IMR-90 (cell line): ENCODE results near the gene TENM4. TPM values are rescaled to one million over a fixed set of nuclear protein-coding genes. Genes with fewer than 3 reads are reported as not detected.
"Not testable (repeated sequence)": the region's sequence is repeated elsewhere in the genome, so short reads cannot be mapped to it uniquely, and the experiment has no call there.

Source experiments
- ATAC-seq: fragments of 200-7000 bp; cut with Tn5 transposase; 2 replicates; pipeline ENCODE4 v1.9.1; 2020; ENCODE audit warnings: low read depth, mild to moderate bottlenecking, moderate library complexity
- BruUV-seq: library from RNA; stranded (reverse); fragments of 400-500 nt; replicated peaks from 2 replicates; lab custom pipeline; 2021; lab: Mats Ljungman, UMichigan
- CTCF ChIA-PET: fragments of 300-600 bp; formaldehyde crosslinking; extraction: SDS; loops from one replicate; lab custom pipeline; 2021; ENCODE audit warnings: antibody characterized with exemption; lab: Yijun Ruan, JAX
- POLR2A ChIA-PET: fragments of 300-600 bp; sonication (Branson Sonifier 250); formaldehyde crosslinking; loops from one replicate; lab custom pipeline; 2022; ENCODE audit warnings: antibody characterized with exemption; ENCODE audit not compliant: unreplicated experiment; lab: Charles Lee
- DNase-seq: peaks from one replicate; pipeline ENCODE4 v3.0.0; 2013
- H2AFZ ChIP-seq: replicated peaks from 2 replicates; pipeline ENCODE3; 2013; ENCODE audit warnings: low read length, mild to moderate bottlenecking; ENCODE audit not compliant: poor library complexity
- H2AK5ac ChIP-seq: 2 replicates; pipeline ENCODE4 v1.6.1; 2013; ENCODE audit warnings: low read depth, low read length, inconsistent platforms
- H2AK9ac ChIP-seq: replicated peaks from 2 replicates; pipeline ENCODE3; 2013; ENCODE audit warnings: mild to moderate bottlenecking, low read depth, low read length, moderate library complexity; ENCODE audit not compliant: poor library complexity
- H2BK120ac ChIP-seq: 2 replicates; pipeline ENCODE4 v1.6.1; 2013; ENCODE audit warnings: low read depth, low read length, inconsistent platforms
- H2BK15ac ChIP-seq: 3 replicates; pipeline ENCODE4 v1.6.1; 2013; ENCODE audit warnings: low read depth, low read length, inconsistent platforms
- H2BK20ac ChIP-seq: 2 replicates; pipeline ENCODE4 v1.6.1; 2013; ENCODE audit warnings: low read depth, mild to moderate bottlenecking, inconsistent platforms, low read length, moderate library complexity
- H2BK5ac ChIP-seq: 2 replicates; pipeline ENCODE4 v1.6.1; 2013; ENCODE audit warnings: mild to moderate bottlenecking, low read depth, low read length, inconsistent platforms; ENCODE audit not compliant: poor library complexity, severe bottlenecking
- H3K14ac ChIP-seq: replicated peaks from 2 replicates; pipeline ENCODE4 v1.6.1; 2013; ENCODE audit warnings: low read depth, low read length, inconsistent platforms
- H3K18ac ChIP-seq: 2 replicates; pipeline ENCODE4 v1.6.1; 2013; ENCODE audit warnings: low read depth, low read length, control low read depth
- H3K23ac ChIP-seq: 2 replicates; pipeline ENCODE4 v1.6.1; 2013; ENCODE audit warnings: low read depth, low read length, inconsistent platforms
- H3K27ac ChIP-seq: 2 replicates; pipeline ENCODE4 v1.5.1; 2013; ENCODE audit warnings: mild to moderate bottlenecking, control low read depth, low read length; ENCODE audit not compliant: insufficient read depth
- H3K27me3 ChIP-seq: 2 replicates; pipeline ENCODE4 v1.6.1; 2013; ENCODE audit warnings: low read length; ENCODE audit not compliant: control insufficient read depth, insufficient read depth
- H3K36me3 ChIP-seq: 2 replicates; pipeline ENCODE4 v1.6.1; 2013; ENCODE audit warnings: low read length, mixed read lengths; ENCODE audit not compliant: control insufficient read depth, insufficient read depth
- H3K4ac ChIP-seq: 2 replicates; pipeline ENCODE4 v1.6.1; 2013; ENCODE audit warnings: low read depth, low read length, inconsistent platforms
- H3K4me1 ChIP-seq: 2 replicates; pipeline ENCODE4 v1.6.1; 2013; ENCODE audit warnings: low read length, mixed read lengths; ENCODE audit not compliant: control insufficient read depth, insufficient read depth
- H3K4me2 ChIP-seq: 2 replicates; pipeline ENCODE4 v1.6.1; 2013; ENCODE audit warnings: low read depth, mild to moderate bottlenecking, control low read depth, low read length, moderate library complexity
- H3K4me3 ChIP-seq: 2 replicates; pipeline ENCODE4 v1.5.1; 2013; ENCODE audit warnings: low read depth, mild to moderate bottlenecking, control low read depth, low read length, moderate library complexity; ENCODE audit not compliant: insufficient read depth
- H3K56ac ChIP-seq: 2 replicates; pipeline ENCODE4 v1.6.1; 2013; ENCODE audit warnings: low read length, inconsistent platforms; ENCODE audit not compliant: insufficient read depth; ENCODE audit errors: extremely low read depth
- H3K79me1 ChIP-seq, 2 experiments: 2 replicates each; pipeline ENCODE4 v1.6.1; 2013; ENCODE audit warnings: low read length in 2 of 2, inconsistent platforms in 1 of 2, low read depth in 1 of 2
- H3K9ac ChIP-seq: 2 replicates; pipeline ENCODE4 v1.6.1; 2013; ENCODE audit warnings: low read depth, low read length, control low read depth
- H3K9me1 ChIP-seq: 2 replicates; pipeline ENCODE4 v1.6.1; 2013; ENCODE audit warnings: low read length, inconsistent platforms; ENCODE audit not compliant: insufficient read depth
- H3K9me3 ChIP-seq: 2 replicates; pipeline ENCODE4 v1.6.1; 2013; ENCODE audit warnings: low read length; ENCODE audit not compliant: control insufficient read depth, insufficient read depth
- H4K20me1 ChIP-seq: 2 replicates; pipeline ENCODE4 v1.6.1; 2013; ENCODE audit warnings: low read length, inconsistent platforms; ENCODE audit not compliant: insufficient read depth
- H4K5ac ChIP-seq: 2 replicates; pipeline ENCODE4 v1.6.1; 2013; ENCODE audit warnings: mild to moderate bottlenecking, low read depth, low read length, control low read depth
- H4K8ac ChIP-seq, 2 experiments: 2 replicates each; pipeline ENCODE4 v1.6.1; 2013; ENCODE audit warnings: low read depth in 2 of 2, low read length in 2 of 2, control low read depth in 1 of 2, inconsistent platforms in 1 of 2
- H4K91ac ChIP-seq: 2 replicates; pipeline ENCODE4 v1.6.1; 2013; ENCODE audit warnings: low read depth, low read length, inconsistent platforms; ENCODE audit not compliant: insufficient read depth
- WGBS, 2 experiments: methylation state at CpG; one replicate each; pipeline versions ENCODE4 v1.1.5 to v1.1.7; 2013; ENCODE audit warnings: missing lambda C conversion rate in 2 of 2; ENCODE audit not compliant: insufficient read length in 1 of 2; ENCODE audit errors: extremely low coverage in 2 of 2; 5-methylcytosine and 5-hydroxymethylcytosine counted together
- dilution Hi-C: fragments of 300-500 bp; cut with HindIII; formaldehyde crosslinking; loops from one replicate; pipeline ENCODE4 v1.14.3; 2018; ENCODE audit warnings: low sequenced_read_pairs; ENCODE audit not compliant: unreplicated experiment
- in situ Hi-C: fragments of 300-500 bp; cut with MboI; formaldehyde crosslinking; loops from 3 replicates; pipeline ENCODE4 v1.14.3; 2019; ENCODE audit warnings: low sequenced_read_pairs, inconsistent platforms, mixed read lengths
- intact Hi-C: fragments of 100-400 bp; cut with micrococcal nuclease; formaldehyde crosslinking; loops from 2 replicates; pipeline ENCODE4 v1.10.0; 2022
- polyA plus RNA-seq, 3 experiments: library from polyadenylated mRNA; depleted of rRNA; stranded (reverse); fragments of >200 nt; gene quantifications; 2 replicates each; pipeline ENCODE4 v1.2.3, GENCODE V29; 2012; ENCODE audit warnings: low replicate concordance in 1 of 3
- total RNA-seq: library from RNA; depleted of rRNA; stranded (reverse); fragments of >200 nt; gene quantifications from 2 replicates; pipeline ENCODE4 v1.2.3, GENCODE V29; 2012

TENM4 gene
- total and polyA plus RNA-seq, 2 of the 4 experiments (the other 2 are of a cell fraction): 7.4 to 9.0 TPM

GRCh38 chr11:78827291-78827690 lies 613.5 kb downstream of the TENM4 start:
- H2AFZ ChIP-seq, ATAC-seq, H3K27me3 ChIP-seq, H2AK5ac ChIP-seq, dilution Hi-C loops, H3K18ac ChIP-seq, in situ Hi-C loops, H2BK15ac ChIP-seq, H2BK120ac ChIP-seq, H3K4me1 ChIP-seq, H2BK20ac ChIP-seq, H3K23ac ChIP-seq, H3K79me1 ChIP-seq, H2AK9ac ChIP-seq, H3K27ac ChIP-seq, CTCF ChIA-PET, H3K9ac ChIP-seq, H3K4me2 ChIP-seq, H3K9me1 ChIP-seq, DNase-seq, H4K20me1 ChIP-seq, H3K56ac ChIP-seq, BruUV-seq, H3K4me3 ChIP-seq, H4K91ac ChIP-seq, POLR2A ChIA-PET, H3K4ac ChIP-seq, H4K5ac ChIP-seq, H3K36me3 ChIP-seq, intact Hi-C loops, H2BK5ac ChIP-seq, H3K14ac ChIP-seq, H4K8ac ChIP-seq, H3K9me3 ChIP-seq: not testable (repeated sequence)
- no CpG with 5 or more reads among the region's 4 CpGs for WGBS, 2 experiments
